Prostate gland (tissue), 2 donors: ENCODE data around the gene MYO7B. TPM values are rescaled to one million over a fixed set of nuclear protein-coding genes. Genes with fewer than 3 reads are reported as not detected.

ENCODE experiments used
- DNase-seq: peaks from one replicate; pipeline ENCODE4 v3.0.0-alpha.2; 2019; ENCODE audit warnings: low spot score
- H3K27ac ChIP-seq, 2 donors: fragments of 200-600 bp; sonication (generic); 2 replicates each; pipeline ENCODE4 v1.5.1; 2017 to 2019
- H3K27me3 ChIP-seq: fragments of 200-600 bp; sonication (generic); replicated peaks from 2 replicates; pipeline ENCODE4 v1.5.1; 2019; ENCODE audit not compliant: insufficient read depth
- H3K36me3 ChIP-seq, 2 donors: fragments of 200-600 bp; sonication (generic); 1 replicate in 1 of 2; 2 replicates in 1 of 2; pipeline versions ENCODE4 v1.5.1 to v1.8.1; 2017 to 2019
- H3K4me1 ChIP-seq: fragments of 200-600 bp; sonication (generic); replicated peaks from 2 replicates; pipeline ENCODE4 v1.5.1; 2019
- H3K4me3 ChIP-seq, 2 donors: fragments of 200-600 bp; sonication (generic); 2 replicates each; pipeline ENCODE4 v1.5.1; 2017 to 2019
- H3K9me3 ChIP-seq: fragments of 200-600 bp; sonication (generic); 2 replicates; pipeline ENCODE4 v1.5.1; 2017
- POLR2A ChIP-seq: fragments of 450-650 bp; IDR thresholded peaks from one replicate; pipeline ENCODE4 v1.6.1; 2016; ENCODE audit warnings: antibody characterized with exemption, mild to moderate bottlenecking
- POLR2AphosphoS5 ChIP-seq: sonication (generic); formaldehyde crosslinking; IDR thresholded peaks from one replicate; pipeline ENCODE4 v1.6.1; 2017; ENCODE audit warnings: antibody characterized with exemption
- WGBS: methylation state at CpG from one replicate; pipeline ENCODE4 v1.1.5; 2018; 5-methylcytosine and 5-hydroxymethylcytosine counted together
- intact Hi-C: fragments of 100-400 bp; cut with DNase I; formaldehyde crosslinking; loops from one replicate; pipeline ENCODE4 v1.14.2; 2022
- total RNA-seq, 2 donors: library from RNA; depleted of rRNA; stranded (reverse); fragments of >200 nt; gene quantifications; one replicate each; pipeline ENCODE4 v1.1.0, GENCODE V29; 2016
- TF ChIP-seq, protein P1 (sequence below), 4 experiments: fragments of 200-600 bp in 2 of 4; fragments of 450-650 bp in 2 of 4; sonication (generic) in 2 of 4; IDR thresholded peaks; 1 replicate in 3 of 4; 2 replicates in 1 of 4; pipeline ENCODE4 v1.5.1; 2016 to 2019; ENCODE audit warnings: antibody characterized with exemption in 4 of 4, mild to moderate bottlenecking in 2 of 4, moderate library complexity in 2 of 4

Gene MYO7B
- total RNA-seq, 2 donors from 2014 or later = 1.4 TPM; not detected in 1

DNA sequence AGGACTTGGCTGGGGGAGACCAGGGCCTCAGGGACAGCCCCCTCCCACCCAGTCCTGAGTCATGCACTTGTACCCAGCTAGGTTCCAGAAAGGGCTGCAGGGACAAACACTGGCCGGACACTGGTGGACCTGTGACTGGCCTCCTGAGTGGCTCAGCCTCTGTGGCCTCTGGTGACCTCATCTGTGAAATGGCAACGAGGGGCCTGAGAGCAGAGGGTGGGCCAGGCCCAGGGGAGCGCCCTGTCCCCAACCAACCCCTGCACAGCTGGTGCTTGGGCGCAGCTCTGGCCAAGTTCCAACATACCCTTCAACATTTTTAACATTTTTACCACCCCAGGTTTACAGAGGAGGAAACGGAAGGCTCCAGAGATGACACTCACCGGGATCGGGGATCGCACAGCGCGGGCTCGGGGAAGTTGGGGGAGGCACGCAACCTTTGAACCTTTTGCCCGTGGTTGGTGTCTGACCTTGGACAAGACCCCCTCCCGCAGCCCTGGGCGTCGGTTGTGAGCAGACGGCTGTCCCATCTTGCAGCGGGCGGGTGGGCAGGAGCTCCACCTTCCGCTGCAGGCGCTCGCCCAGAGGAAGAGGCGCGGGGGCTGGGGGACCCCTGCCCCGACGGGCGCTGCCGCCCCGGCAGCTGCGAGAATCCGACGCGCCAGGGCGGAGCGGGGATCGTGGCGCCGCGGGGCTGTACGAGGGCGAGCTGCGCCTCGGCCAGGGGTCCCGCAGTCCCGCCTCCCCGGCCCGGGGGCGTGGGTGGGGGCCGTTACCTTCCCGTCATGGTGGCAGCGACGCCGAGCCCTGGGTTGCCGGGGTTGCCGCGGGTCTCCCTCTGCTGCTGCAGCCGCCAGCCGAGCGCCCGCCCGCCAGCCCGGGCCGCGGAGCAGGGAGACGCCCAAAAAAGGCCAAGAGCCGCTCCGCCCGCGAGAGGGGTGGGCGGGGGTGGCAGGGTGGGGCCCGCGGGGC is 139.0 kb downstream of the MYO7B start:
- H3K27ac ChIP-seq = peak overlapping the region; percentile 75 to 76
- TF ChIP-seq, protein P1, sequence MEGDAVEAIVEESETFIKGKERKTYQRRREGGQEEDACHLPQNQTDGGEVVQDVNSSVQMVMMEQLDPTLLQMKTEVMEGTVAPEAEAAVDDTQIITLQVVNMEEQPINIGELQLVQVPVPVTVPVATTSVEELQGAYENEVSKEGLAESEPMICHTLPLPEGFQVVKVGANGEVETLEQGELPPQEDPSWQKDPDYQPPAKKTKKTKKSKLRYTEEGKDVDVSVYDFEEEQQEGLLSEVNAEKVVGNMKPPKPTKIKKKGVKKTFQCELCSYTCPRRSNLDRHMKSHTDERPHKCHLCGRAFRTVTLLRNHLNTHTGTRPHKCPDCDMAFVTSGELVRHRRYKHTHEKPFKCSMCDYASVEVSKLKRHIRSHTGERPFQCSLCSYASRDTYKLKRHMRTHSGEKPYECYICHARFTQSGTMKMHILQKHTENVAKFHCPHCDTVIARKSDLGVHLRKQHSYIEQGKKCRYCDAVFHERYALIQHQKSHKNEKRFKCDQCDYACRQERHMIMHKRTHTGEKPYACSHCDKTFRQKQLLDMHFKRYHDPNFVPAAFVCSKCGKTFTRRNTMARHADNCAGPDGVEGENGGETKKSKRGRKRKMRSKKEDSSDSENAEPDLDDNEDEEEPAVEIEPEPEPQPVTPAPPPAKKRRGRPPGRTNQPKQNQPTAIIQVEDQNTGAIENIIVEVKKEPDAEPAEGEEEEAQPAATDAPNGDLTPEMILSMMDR (IDR thresholded peaks at IDR 0.05) = no peak
- TF ChIP-seq POLR2AphosphoS5 = no peak
- no peak for TF ChIP-seq POLR2A
- WGBS = 16% methylated on average over 26 of the region's 72 CpGs
- no peaks in the 10 kb centered on the region for H3K4me1 ChIP-seq
- H3K9me3 ChIP-seq = no peaks in the 10 kb centered on the region
- intact Hi-C loops = loop anchor here (10.0 kb wide), 2 partner anchors 150 to 270 kb away; partner anchors contain the start of gene IWS1
- no peaks in the 10 kb centered on the region for H3K36me3 ChIP-seq
- no peak for DNase-seq
- H3K4me3 ChIP-seq = peak overlapping the region; percentile 56
- H3K27me3 ChIP-seq = no peaks in the 10 kb centered on the region

GRCh38 chr2:127675331-127676261 is 140.1 kb downstream of the MYO7B start, which contains the start of gene LIMS2:
TSS of gene LIMS2 (minus strand) at chr2:127675530. CDS start at chr2:127675024, 506 bp downstream.
- no peaks in the 10 kb centered on the region for H3K36me3 ChIP-seq
- H3K27ac ChIP-seq = peak within 1 kb of the TSS; percentile 75 to 76
- no peaks in the 10 kb centered on the region for H3K9me3 ChIP-seq
- intact Hi-C loops = loop anchor here (10.0 kb wide), 2 partner anchors 151 to 271 kb away; partner anchors contain the start of gene IWS1
- TF ChIP-seq POLR2A (no peak), POLR2AphosphoS5 (no peak)
- TF ChIP-seq, protein P1 (IDR thresholded peaks at IDR 0.05) = no peak
- no peak for DNase-seq
- no peaks in the 10 kb centered on the region for H3K4me1 ChIP-seq
- no peaks in the 10 kb centered on the region for H3K27me3 ChIP-seq
- 3% methylated on average over 56 of the region's 56 CpGs for WGBS
- H3K4me3 ChIP-seq = peak within 1 kb of the TSS; percentile 56

- Histone ChIP-seq H3K27me3 (no peaks in the 10 kb centered on the region), H3K4me3 (no peak overlapping the region), H3K9me3 (no peaks in the 10 kb centered on the region), H3K4me1 (no peaks in the 10 kb centered on the region), H3K36me3 (no peaks in the 10 kb centered on the region), H3K27ac (no peak overlapping the region)
- no peak for DNase-seq
- WGBS = 76% methylated on average over 2 of the region's 2 CpGs
- TF ChIP-seq, protein P1 (IDR thresholded peaks at IDR 0.05) = no peak
- no peak for TF ChIP-seq POLR2AphosphoS5
- TF ChIP-seq POLR2A = no peak
- intact Hi-C loops = loop anchor here (10.0 kb wide), 2 partner anchors 152 to 272 kb away; partner anchors contain the start of gene IWS1
Measured at GRCh38 chr2:127676906-127677305, 141.4 kb downstream of the MYO7B start.

- WGBS = 87% methylated on average over 10 of the region's 10 CpGs
- Histone ChIP-seq H3K27ac (no peak overlapping the region), H3K27me3 (no peaks in the 10 kb centered on the region), H3K9me3 (no peaks in the 10 kb centered on the region), H3K4me1 (no peaks in the 10 kb centered on the region), H3K36me3 (no peaks in the 10 kb centered on the region), H3K4me3 (no peak overlapping the region)
- no peak for DNase-seq
- intact Hi-C loops = loop anchor here (10.0 kb wide), 2 partner anchors 154 to 274 kb away; partner anchors contain the start of gene IWS1
- TF ChIP-seq POLR2AphosphoS5 (no peak), POLR2A (no peak)
- TF ChIP-seq, protein P1 (IDR thresholded peaks at IDR 0.05) = no peak
Measured at GRCh38 chr2:127678531-127678930, 143.0 kb downstream of the MYO7B start.
